AG09319 (cell line): ENCODE data around the gene ALDH1A2.

Experiments
- DNase-seq: peaks from one replicate; pipeline ENCODE4 v3.0.0-alpha.2; 2010; ENCODE audit warnings: low read depth; ENCODE audit errors: extremely low read depth
- CTCF ChIP-seq: IDR thresholded peaks from 2 replicates; pipeline ENCODE4 v1.5.1; 2011; ENCODE audit warnings: low read depth, mild to moderate bottlenecking, inconsistent platforms, low read length, moderate library complexity

Gene ALDH1A2

DNA sequence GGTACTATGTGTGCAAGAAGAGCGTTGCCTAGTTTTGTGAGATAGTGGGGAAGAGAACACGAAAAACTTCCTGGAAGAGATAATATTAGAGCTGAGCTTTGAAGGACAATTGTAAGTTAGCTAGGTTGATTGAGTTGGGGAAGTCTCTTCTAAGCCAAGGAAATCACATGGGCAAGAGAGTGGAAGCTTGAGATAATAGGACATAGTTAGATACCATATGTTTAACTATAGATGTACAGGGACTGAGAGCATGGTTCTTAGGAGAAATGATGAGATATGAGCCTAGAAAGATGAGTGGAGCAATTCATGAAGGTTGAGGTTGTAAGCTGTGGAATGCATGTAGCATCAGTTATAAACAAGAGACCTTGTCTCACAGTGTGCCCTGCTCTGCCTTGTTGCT, 42.6 kb upstream of the ALDH1A2 start:
- TF ChIP-seq CTCF, result no peak
- DNase-seq, result no peak

GRCh38 chr15:58103482-58103881, 38.0 kb upstream of the ALDH1A2 start:
- no peak for DNase-seq
- no peak for TF ChIP-seq CTCF

DNA sequence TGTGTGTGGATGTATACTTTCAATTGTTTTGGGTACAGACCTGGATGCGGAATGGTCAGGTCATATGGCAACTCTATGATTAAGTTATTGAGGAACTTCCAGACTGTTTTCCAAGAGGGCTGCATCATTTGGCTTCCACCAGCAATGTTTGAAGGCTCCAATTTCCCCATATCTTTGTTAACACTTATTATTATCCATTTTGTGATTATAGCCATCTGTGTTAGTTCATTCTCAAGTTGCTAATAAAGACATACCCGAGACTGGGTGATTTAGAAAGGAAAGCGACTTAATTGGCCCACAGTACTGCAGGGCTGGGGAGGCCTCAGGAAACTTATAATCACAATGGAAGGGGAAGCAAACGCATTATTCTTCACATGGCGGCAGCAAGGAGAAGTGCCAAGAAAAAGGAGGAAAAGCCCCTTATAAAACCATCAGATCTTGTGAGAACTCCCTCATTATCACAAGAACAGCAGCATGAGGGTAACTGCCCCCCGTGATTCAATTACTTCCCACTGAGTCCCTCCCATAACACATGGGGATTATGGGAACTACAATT, 31.1 kb upstream of the ALDH1A2 start:
- no peak for TF ChIP-seq CTCF
- DNase-seq, result no peak

DNA sequence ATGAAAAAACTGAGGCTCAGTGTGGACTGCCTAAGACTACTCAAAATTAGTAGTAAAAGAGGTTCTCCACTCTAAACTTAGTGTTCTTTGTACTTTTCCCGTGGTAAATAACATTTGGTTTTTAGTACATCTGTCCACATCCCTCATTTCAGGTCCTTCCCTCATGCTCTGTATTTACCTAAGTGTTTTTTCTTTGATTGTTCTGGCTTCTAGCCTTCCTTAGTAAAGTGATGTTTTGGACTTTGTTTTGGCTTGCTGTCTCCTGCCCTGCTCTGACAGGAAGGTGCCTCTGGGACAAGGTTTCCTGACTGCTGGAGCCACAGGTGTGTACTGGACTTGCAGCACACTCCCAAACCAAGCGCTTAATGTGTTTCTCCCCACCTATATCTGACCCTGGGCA, 29.9 kb upstream of the ALDH1A2 start:
- DNase-seq, result no peak
- no peak for TF ChIP-seq CTCF

DNA sequence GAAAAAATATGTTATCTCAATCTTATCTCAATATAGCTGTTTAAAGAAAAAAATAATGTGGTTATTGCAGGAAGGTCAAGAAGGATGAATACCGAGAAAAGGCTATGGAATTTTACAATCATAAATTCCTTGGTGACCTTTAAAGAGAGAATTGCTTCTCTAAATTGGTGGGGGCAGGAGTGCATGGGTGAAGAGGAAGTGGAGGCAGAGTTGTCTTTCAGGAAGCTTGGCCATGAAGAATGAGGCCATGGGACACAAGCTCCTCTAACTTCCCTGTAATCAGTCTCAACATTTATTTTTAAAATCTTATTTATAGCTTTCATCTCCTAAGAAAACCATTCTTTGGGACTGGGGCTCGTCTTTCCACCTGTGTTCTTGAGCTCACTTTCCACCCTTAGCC, 22.4 kb upstream of the ALDH1A2 start:
- no peak for TF ChIP-seq CTCF
- DNase-seq, result no peak

- no peak for TF ChIP-seq CTCF
- no peak for DNase-seq
These were observed 21.0 kb upstream of the ALDH1A2 start for GRCh38 chr15:58086491-58086890.

DNA sequence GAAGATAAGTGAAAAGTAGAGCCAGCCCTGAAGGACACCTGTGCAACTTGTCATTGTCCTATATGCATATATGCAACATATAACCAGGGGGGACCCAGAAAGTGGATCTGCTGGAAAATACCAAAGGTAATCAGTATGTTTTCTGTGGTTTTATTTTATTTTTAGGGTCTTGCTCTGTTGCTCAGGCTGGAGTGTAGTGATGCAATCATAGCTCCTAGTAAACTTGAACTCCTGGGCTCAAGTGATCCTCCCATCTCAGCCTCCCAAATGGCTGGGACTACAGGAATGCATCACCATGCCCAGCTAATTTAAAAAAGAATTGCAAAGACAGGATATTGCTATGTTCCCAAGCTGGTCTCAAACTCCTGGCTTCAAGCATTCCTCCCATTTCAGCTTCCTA, 18.0 kb upstream of the ALDH1A2 start:
- no peak for DNase-seq
- no peak for TF ChIP-seq CTCF
